Aorta (tissue), 5 donors: Measurements from ENCODE around the gene S100A4. TPM values are rescaled to one million over a fixed set of nuclear protein-coding genes. Genes with fewer than 3 reads are reported as not detected.
A peak's percentile ranks its signal among the peaks of the same experiment; 100 is the strongest.

Source experiments
- ATAC-seq: fragments of 200-7000 bp; cut with Tn5 transposase; one replicate; pipeline ENCODE4 v1.9.1; 2022; ENCODE audit warnings: moderate library complexity; ENCODE audit not compliant: low FRiP score
- DNase-seq, 2 donors: peaks; one replicate each; pipeline ENCODE4 v3.0.0-alpha.2; 2020
- H3K27ac ChIP-seq, 2 donors: one replicate each; pipeline ENCODE4 v1.5.1; 2013; ENCODE audit warnings: low read length in 2 of 2, mild to moderate bottlenecking in 2 of 2, moderate library complexity in 2 of 2, control low read depth in 1 of 2, inconsistent platforms in 1 of 2, low read depth in 1 of 2
- H3K27me3 ChIP-seq, 2 donors: one replicate each; pipeline ENCODE4 v1.6.1; 2013; ENCODE audit warnings: control low read depth in 1 of 2, low read length in 1 of 2, mild to moderate bottlenecking in 1 of 2, moderate library complexity in 1 of 2; ENCODE audit not compliant: insufficient read depth in 2 of 2, control insufficient read depth in 1 of 2
- H3K36me3 ChIP-seq, 2 donors: one replicate each; pipeline ENCODE4 v1.6.1; 2013; ENCODE audit warnings: control low read depth in 1 of 2, low read length in 1 of 2, mild to moderate bottlenecking in 1 of 2; ENCODE audit not compliant: insufficient read depth in 2 of 2, control insufficient read depth in 1 of 2
- H3K4me1 ChIP-seq, 2 donors: one replicate each; pipeline ENCODE4 v1.6.1; 2013; ENCODE audit warnings: low read length in 2 of 2, control low read depth in 1 of 2, mild to moderate bottlenecking in 1 of 2, moderate library complexity in 1 of 2; ENCODE audit not compliant: insufficient read depth in 2 of 2, control insufficient read depth in 1 of 2
- H3K4me3 ChIP-seq, 2 donors: one replicate each; pipeline ENCODE4 v1.5.1; 2013; ENCODE audit warnings: low read length in 2 of 2, control low read depth in 1 of 2, mild to moderate bottlenecking in 1 of 2
- H3K9me3 ChIP-seq: one replicate; pipeline ENCODE4 v1.6.1; 2013; ENCODE audit warnings: mild to moderate bottlenecking, low read length; ENCODE audit not compliant: control insufficient read depth
- WGBS, 2 donors: extraction: QIAGEN DNeasy Blood & Tissue Kit; methylation state at CpG; one replicate each; pipeline ENCODE4 v1.1.7; 2013; 5-methylcytosine and 5-hydroxymethylcytosine counted together
- intact Hi-C, 2 donors: fragments of 100-400 bp; cut with DNase I; formaldehyde crosslinking; loops; one replicate each; pipeline versions ENCODE4 v1.14.2 to v1.15.0; 2022
- polyA plus RNA-seq, 2 donors: library from polyadenylated mRNA; stranded (reverse); fragments of 200-250 nt; gene quantifications; one replicate each; pipeline ENCODE4 v1.2.3, GENCODE V29; 2013
- total RNA-seq, 2 donors: library from RNA; stranded (reverse); fragmentation: NEBNext Ultra II Directional; extraction: Animal tissue kit (Norgen Biotek cat#: 25700); gene quantifications; one replicate each; pipeline ENCODE4 v1.2.1, GENCODE V29; 2021
- donor health status: healthy with polysubstance abuse.
- donor health status: Bipolar disorder and iron deficiency.
- donor health status: DM: no; HTN: no; CAD: no.
- donor health status: DM: no; HTN: no; CAD: no.
- donor health status: DM: yes; HTN: yes; CAD: no.

S100A4 gene
- total and polyA plus RNA-seq, 4 donors, result 406 to 4,033 (median 2,168) TPM

GRCh38 chr1:153556348-153556747, 10.7 kb upstream of the S100A4 start:
- no peaks in the 10 kb centered on the region for H3K36me3 ChIP-seq
- H3K4me1 ChIP-seq, result peaks cover 0 to 7% of the 10 kb centered on the region in 2 donors
- intact Hi-C loops, result no loop called here
- DNase-seq, result no peak
- no peak for ATAC-seq
- 92 to 100% methylated on average over 1 of the region's 1 CpG for WGBS, 2 donors
- no peak overlapping the region for H3K27ac ChIP-seq
- no peak overlapping the region for H3K4me3 ChIP-seq
- no peaks in the 10 kb centered on the region for H3K9me3 ChIP-seq
- no peaks in the 10 kb centered on the region for H3K27me3 ChIP-seq

GRCh38 chr1:153553830-153554541, 8.4 kb upstream of the S100A4 start:
- intact Hi-C loops, result no loop called here
- H3K4me3 ChIP-seq, result no peak overlapping the region
- H3K9me3 ChIP-seq, result no peaks in the 10 kb centered on the region
- peak overlapping the region; percentile 80 to 92 for H3K27ac ChIP-seq
- 2 to 4% methylated on average over 2 of the region's 2 CpGs for WGBS, 2 donors
- H3K27me3 ChIP-seq, result no peaks in the 10 kb centered on the region
- H3K36me3 ChIP-seq, result no peaks in the 10 kb centered on the region
- H3K4me1 ChIP-seq, result peaks cover 0 to 7% of the 10 kb centered on the region in 2 donors
- DNase-seq (peak in 1 of 2 donors; percentile 66), ATAC-seq (peak; percentile 26)

- no peaks in the 10 kb centered on the region for H3K9me3 ChIP-seq
- H3K4me1 ChIP-seq, result peaks cover 0 to 7% of the 10 kb centered on the region in 2 donors
- DNase-seq, result peak in 1 of 2 donors; percentile 32
- no peaks in the 10 kb centered on the region for H3K27me3 ChIP-seq
- no peak for ATAC-seq
- intact Hi-C loops, result no loop called here
- H3K4me3 ChIP-seq, result no peak overlapping the region
- 79 to 82% methylated on average over 12 of the region's 12 CpGs for WGBS, 2 donors
- H3K36me3 ChIP-seq, result no peaks in the 10 kb centered on the region
- peak overlapping the region; percentile 80 to 92 for H3K27ac ChIP-seq
These were observed 7.5 kb upstream of the S100A4 start for GRCh38 chr1:153553096-153553495.

GRCh38 chr1:153552335-153552734, 6.7 kb upstream of the S100A4 start:
- Histone ChIP-seq H3K4me3 (no peak overlapping the region), H3K4me1 (peaks cover 0 to 7% of the 10 kb centered on the region in 2 donors), H3K27ac (no peak overlapping the region), H3K27me3 (no peaks in the 10 kb centered on the region), H3K9me3 (no peaks in the 10 kb centered on the region), H3K36me3 (no peaks in the 10 kb centered on the region)
- ATAC-seq, result no peak
- WGBS, 2 donors, result 92 to 93% methylated on average over 8 of the region's 8 CpGs
- peak in 1 of 2 donors; percentile 20 for DNase-seq
- intact Hi-C loops, result no loop called here

GRCh38 chr1:153550827-153551500, 5.4 kb upstream of the S100A4 start:
- H3K36me3 ChIP-seq, result no peaks in the 10 kb centered on the region
- H3K9me3 ChIP-seq, result no peaks in the 10 kb centered on the region
- DNase-seq (peak in 1 of 2 donors; percentile 57), ATAC-seq (no peak)
- intact Hi-C loops, result no loop called here
- H3K4me3 ChIP-seq, result no peak overlapping the region
- 91 to 98% methylated on average over 10 of the region's 10 CpGs for WGBS, 2 donors
- H3K27me3 ChIP-seq, result no peaks in the 10 kb centered on the region
- H3K4me1 ChIP-seq, result peaks cover 0 to 7% of the 10 kb centered on the region in 2 donors
- H3K27ac ChIP-seq, result no peak overlapping the region

- H3K36me3 ChIP-seq, result no peaks in the 10 kb centered on the region
- no peaks in the 10 kb centered on the region for H3K9me3 ChIP-seq
- WGBS, 2 donors, result 67 to 74% methylated on average over 4 of the region's 4 CpGs
- H3K4me3 ChIP-seq, result no peak overlapping the region
- ATAC-seq, result no peak
- intact Hi-C loops, result no loop called here
- H3K27ac ChIP-seq, result no peak overlapping the region
- H3K27me3 ChIP-seq, result no peaks in the 10 kb centered on the region
- no peak for DNase-seq
- H3K4me1 ChIP-seq, result peaks cover 0 to 7% of the 10 kb centered on the region in 2 donors
These were observed 4.8 kb upstream of the S100A4 start for GRCh38 chr1:153550398-153550758.

- DNase-seq (peak in 1 of 2 donors; percentile 55), ATAC-seq (no peak)
- H3K9me3 ChIP-seq, result no peaks in the 10 kb centered on the region
- WGBS, 2 donors, result 71 to 72% methylated on average over 6 of the region's 6 CpGs
- no peak overlapping the region for H3K4me3 ChIP-seq
- no peaks in the 10 kb centered on the region for H3K27me3 ChIP-seq
- H3K27ac ChIP-seq, result peak overlapping the region in 1 of 2 donors; percentile 7
- peaks cover 0 to 7% of the 10 kb centered on the region in 2 donors for H3K4me1 ChIP-seq
- H3K36me3 ChIP-seq, result no peaks in the 10 kb centered on the region
- intact Hi-C loops, result loop anchor here in 1 of 2 donors (2.0 kb wide), 1 partner anchor 15 kb away; the partner anchor contains the start of gene S100A6
These were observed 4.3 kb upstream of the S100A4 start for GRCh38 chr1:153549741-153550397.

GRCh38 chr1:153548722-153549688, 3.4 kb upstream of the S100A4 start, which contains the start of gene S100A3:
S100A3 (minus strand) TSS chr1:153549258; CDS start chr1:153548485, 773 bp downstream.
- no peaks in the 10 kb centered on the region for H3K9me3 ChIP-seq
- no peak within 1 kb of the TSS for H3K4me3 ChIP-seq
- 33 to 39% methylated on average over 14 of the region's 14 CpGs for WGBS, 2 donors
- intact Hi-C loops, result loop anchor here in 1 of 2 donors (2.0 kb wide), 1 partner anchor 14 kb away; the partner anchor contains the start of gene S100A6
- ATAC-seq, result peak; percentile 81
- H3K4me1 ChIP-seq, result peaks cover 0 to 7% of the 10 kb centered on the region in 2 donors
- H3K27me3 ChIP-seq, result no peaks in the 10 kb centered on the region
- DNase-seq, result peak; percentile 90 to 93
- peaks cover 0 to 3% of the 10 kb centered on the region in 2 donors for H3K36me3 ChIP-seq
- peak within 1 kb of the TSS; percentile 10 to 54 for H3K27ac ChIP-seq
